ENCODE data around the gene FAM156A. TPM values are rescaled to one million over a fixed set of nuclear protein-coding genes. Genes with fewer than 3 reads are reported as not detected.
"Not testable (repeated sequence)": the region's sequence is repeated elsewhere in the genome, so short reads cannot be mapped to it uniquely, and the experiment has no call there.

Gene FAM156A
- total and polyA plus RNA-seq, 8 donors: 17.3 to 50.2 (median 41.0) TPM

DNA sequence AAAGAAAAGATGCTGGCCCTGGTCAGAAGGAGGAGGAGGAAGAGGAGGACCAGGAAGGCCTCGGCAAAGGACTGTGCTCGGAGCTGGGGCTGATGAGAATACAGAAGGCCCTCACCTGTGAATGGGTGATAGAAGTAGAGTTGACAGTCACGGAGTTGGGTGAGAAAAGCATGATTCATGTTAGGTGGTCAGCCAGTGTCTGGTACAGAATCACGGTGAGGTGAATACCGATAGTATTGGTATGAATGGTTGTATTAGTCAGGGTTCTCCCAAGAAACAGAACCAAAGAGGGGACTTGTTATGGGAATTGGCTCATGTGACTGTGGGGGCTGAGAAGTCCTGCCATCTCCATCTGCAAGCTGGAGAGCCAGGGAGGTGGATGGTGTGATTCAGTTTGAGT lies 32.5 kb upstream of the FAM156A start:
- no peak overlapping the region for H3K4me3 ChIP-seq
- DNase-seq (no peak), ATAC-seq (no peak)
- no peaks in the 10 kb centered on the region for H3K27me3 ChIP-seq
- H3K27ac ChIP-seq: no peak overlapping the region
- peaks cover 3 to 5% of the 10 kb centered on the region in 2 donors for H3K4me1 ChIP-seq
- no peaks in the 10 kb centered on the region for H3K9me3 ChIP-seq
- TF ChIP-seq, protein P1, sequence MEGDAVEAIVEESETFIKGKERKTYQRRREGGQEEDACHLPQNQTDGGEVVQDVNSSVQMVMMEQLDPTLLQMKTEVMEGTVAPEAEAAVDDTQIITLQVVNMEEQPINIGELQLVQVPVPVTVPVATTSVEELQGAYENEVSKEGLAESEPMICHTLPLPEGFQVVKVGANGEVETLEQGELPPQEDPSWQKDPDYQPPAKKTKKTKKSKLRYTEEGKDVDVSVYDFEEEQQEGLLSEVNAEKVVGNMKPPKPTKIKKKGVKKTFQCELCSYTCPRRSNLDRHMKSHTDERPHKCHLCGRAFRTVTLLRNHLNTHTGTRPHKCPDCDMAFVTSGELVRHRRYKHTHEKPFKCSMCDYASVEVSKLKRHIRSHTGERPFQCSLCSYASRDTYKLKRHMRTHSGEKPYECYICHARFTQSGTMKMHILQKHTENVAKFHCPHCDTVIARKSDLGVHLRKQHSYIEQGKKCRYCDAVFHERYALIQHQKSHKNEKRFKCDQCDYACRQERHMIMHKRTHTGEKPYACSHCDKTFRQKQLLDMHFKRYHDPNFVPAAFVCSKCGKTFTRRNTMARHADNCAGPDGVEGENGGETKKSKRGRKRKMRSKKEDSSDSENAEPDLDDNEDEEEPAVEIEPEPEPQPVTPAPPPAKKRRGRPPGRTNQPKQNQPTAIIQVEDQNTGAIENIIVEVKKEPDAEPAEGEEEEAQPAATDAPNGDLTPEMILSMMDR (IDR thresholded peaks at IDR 0.05): no peak
- H3K36me3 ChIP-seq: no peaks in the 10 kb centered on the region
- intact Hi-C loops (cut with DNase I): no loop called here

DNA sequence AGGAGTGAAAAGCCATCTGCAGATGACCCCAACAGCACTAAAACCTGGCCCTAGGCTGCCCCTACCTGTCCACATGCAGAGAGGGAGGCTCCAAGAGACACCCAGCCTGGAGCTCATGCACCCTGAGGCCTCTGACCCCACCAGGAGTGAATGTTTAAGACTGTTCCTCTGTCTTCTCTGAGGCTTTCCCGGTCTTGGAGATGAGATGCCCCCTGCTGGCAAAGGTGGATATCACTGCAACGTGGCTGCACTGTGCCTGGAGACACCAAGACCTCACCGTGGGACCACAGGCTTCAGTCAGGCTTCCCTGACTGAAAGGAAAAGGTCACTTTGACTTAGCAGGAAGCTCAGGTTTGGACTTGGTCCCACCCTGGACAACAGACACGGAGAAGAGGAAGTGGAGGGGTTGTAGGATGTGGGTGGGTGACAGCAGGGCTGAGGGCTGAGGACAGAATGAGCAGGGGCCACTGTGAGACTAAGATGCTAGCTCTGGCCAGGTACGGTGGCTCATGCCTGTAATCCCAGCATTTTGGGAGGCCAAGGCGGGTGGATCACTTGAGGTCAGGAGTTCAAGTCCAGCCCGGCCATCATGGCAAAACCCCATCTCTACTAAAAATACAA lies 31.8 kb upstream of the FAM156A start:
- H3K9me3 ChIP-seq; H3K27me3 ChIP-seq; H3K27ac ChIP-seq; H3K36me3 ChIP-seq; intact Hi-C loops (cut with DNase I); H3K4me1 ChIP-seq; H3K4me3 ChIP-seq: not testable (repeated sequence)
- TF ChIP-seq, protein P1 (IDR thresholded peaks at IDR 0.05): peak; percentile 42 to 58
- peak in 3 of 4 donors; percentile 34 to 49 (median 42) for DNase-seq
- ATAC-seq: peak; percentile 88

DNA sequence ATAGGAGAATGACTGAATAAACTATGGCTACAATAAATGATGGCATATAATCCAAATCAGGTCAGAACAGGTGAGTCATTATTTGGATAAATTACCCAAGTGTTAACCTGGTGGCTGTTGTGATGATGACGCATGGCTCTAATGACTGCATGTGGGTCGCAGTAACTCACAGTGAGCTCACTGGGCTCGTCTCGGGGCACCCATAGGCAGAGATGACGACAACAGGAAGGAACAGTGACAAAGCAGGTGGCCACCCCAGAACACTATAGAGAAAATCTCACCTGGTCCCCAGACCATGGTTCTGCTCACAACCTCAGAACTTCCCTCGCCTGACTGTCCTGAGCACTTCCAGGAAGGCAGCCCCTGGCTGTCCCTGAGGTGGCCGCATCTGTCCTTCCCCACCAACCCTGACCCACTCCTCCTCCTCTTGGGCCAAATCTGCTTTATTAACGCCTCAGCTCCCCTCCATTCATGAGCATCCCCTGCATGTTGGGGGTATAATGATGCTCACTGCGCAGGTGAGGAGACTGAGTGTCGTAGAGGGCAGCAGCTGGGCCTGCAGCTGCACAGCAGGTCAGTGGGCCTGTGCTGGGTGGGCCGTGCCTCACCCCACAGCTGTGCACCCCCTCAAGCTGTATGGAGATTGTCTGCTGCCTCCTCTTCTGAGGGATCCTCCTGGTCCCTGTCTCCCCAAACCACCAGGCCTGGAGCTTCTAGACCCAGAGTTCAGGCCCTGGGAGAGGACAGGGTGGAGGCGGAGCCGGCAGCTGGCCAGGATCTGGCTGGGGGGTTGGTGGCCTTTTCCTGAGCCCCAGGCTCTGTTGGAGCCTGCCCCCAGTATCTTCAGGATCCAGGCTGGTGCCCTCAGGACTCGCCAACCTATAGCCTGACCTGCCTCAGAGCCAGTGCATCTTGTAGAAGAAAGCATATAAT lies 30.9 kb upstream of the FAM156A start:
- peak overlapping the region in 1 of 2 donors; percentile 4 for H3K27ac ChIP-seq
- intact Hi-C loops (cut with DNase I): no loop called here

DNA sequence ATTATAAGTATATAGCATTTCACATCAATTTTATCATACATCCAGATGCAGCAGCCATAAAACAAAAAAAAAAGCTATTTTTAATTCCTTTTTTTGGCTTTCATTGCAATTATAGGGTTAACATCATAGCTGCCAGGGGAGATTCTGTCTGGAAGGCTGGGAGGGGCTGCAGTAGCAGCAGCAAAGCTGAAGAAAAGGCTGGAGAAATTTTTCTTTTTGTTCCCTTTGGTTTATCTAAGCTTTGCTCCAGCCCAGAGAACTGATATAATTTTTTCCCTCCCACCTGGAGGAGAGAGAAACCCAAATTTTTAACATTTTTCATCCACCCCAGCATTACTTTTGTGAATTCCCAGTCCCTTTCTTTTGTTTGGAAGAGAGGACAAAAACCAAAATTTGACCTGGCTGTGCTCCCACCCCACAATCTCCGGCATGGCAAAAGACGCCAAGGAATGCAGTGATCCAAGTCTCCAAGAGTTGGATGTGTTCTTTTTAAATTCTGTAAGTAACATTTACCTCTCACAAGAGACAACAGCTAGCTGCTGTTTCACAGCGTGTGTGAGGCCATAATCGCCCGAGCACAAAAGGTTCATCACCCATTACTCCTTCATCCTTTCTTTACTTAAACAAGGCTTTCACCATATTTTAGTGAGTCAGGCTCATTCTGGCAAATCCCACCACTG lies 25.1 kb upstream of the FAM156A start:
- no peaks in the 10 kb centered on the region for H3K9me3 ChIP-seq
- H3K27me3 ChIP-seq: peaks cover 0 to 15% of the 10 kb centered on the region in 2 donors
- peak overlapping the region in 1 of 2 donors; percentile 48 for H3K27ac ChIP-seq
- intact Hi-C loops (cut with DNase I): no loop called here
- ATAC-seq (no peak), DNase-seq (peak in 2 of 4 donors; percentile 15 to 20)
- H3K4me3 ChIP-seq: no peak overlapping the region
- no peaks in the 10 kb centered on the region for H3K36me3 ChIP-seq
- no peaks in the 10 kb centered on the region for H3K4me1 ChIP-seq
- TF ChIP-seq, protein P1 (IDR thresholded peaks at IDR 0.05): no peak

More for the DNA sequence above, 30.9 kb upstream of the FAM156A start:
- no peaks in the 10 kb centered on the region for H3K9me3 ChIP-seq
- H3K4me3 ChIP-seq: no peak overlapping the region
- no peak for ATAC-seq
- H3K36me3 ChIP-seq: no peaks in the 10 kb centered on the region
- TF ChIP-seq, protein P1 (IDR thresholded peaks at IDR 0.05): no peak
- peaks cover under 1 to 5% of the 10 kb centered on the region in 2 donors for H3K4me1 ChIP-seq
- no peak for DNase-seq
- H3K27me3 ChIP-seq: no peaks in the 10 kb centered on the region
